ENCODE data around the gene PARD3.

- TF ChIP-seq CTCF (IDR thresholded peaks at IDR 0.05; ENCODE audit: insufficient read depth, low read depth, low read length) (no peak), EZH2 (IDR thresholded peaks at IDR 0.05; ENCODE audit: insufficient read depth, low read length) (no peak)
Measured at GRCh38 chr10:34333513-34333912, 481.6 kb downstream of the PARD3 start.

All from astrocyte (in vitro differentiated cells and primary cell).